HepG2 (cell line): Measurements from ENCODE around the gene EPN3. TPM values are rescaled to one million over a fixed set of nuclear protein-coding genes. Genes with fewer than 3 reads are reported as not detected.

Experiments
- ATAC-seq: fragments of 200-7000 bp; cut with Tn5 transposase; 3 replicates; pipeline ENCODE4 v1.9.1; 2020; ENCODE audit warnings: mild to moderate bottlenecking, moderate library complexity
- BruUV-seq: library from RNA; stranded (reverse); fragments of 400-500 nt; replicated peaks from 2 replicates; lab custom pipeline; 2021; lab: Mats Ljungman, UMichigan
- CTCF ChIA-PET: fragments of 300-600 bp; formaldehyde crosslinking; extraction: SDS; loops from one replicate; lab custom pipeline; 2021; ENCODE audit warnings: low total read pairs, inconsistent platforms, low intra/inter-chr PET ratio; lab: Yijun Ruan, JAX
- POLR2A ChIA-PET: fragments of 350-600 bp; sonication (Branson Sonifier 250); formaldehyde crosslinking; loops from one replicate; lab custom pipeline; 2020; ENCODE audit warnings: antibody characterized with exemption, inconsistent platforms; lab: Yijun Ruan, JAX
- DNase-seq: peaks from one replicate; pipeline ENCODE4 v3.0.0-alpha.2; 2015; ENCODE audit warnings: low spot score
- FAIRE-seq: peaks from 3 replicates; lab custom pipeline; 2011; peaks lifted over from hg19 to GRCh38; lab: Jason Lieb, UNC
- H2AFZ ChIP-seq: one replicate; pipeline ENCODE4 v1.6.1; 2011; ENCODE audit warnings: low read length, inconsistent platforms
- H3K27ac ChIP-seq: fragments of 300-600 bp; 3 replicates; pipeline ENCODE4 v1.8.0; 2011; ENCODE audit warnings: mixed run types, mild to moderate bottlenecking, mixed read lengths, low read length, inconsistent platforms; ENCODE audit not compliant: insufficient read depth; ENCODE audit errors: extremely low read length
- H3K27me3 ChIP-seq, 2 experiments: fragments of 200-600 bp in 1 of 2; 2 replicates in 1 of 2; 3 replicates in 1 of 2; pipeline versions ENCODE4 v1.6.0 to v1.8.0; 2011; ENCODE audit warnings: low read length in 2 of 2, mild to moderate bottlenecking in 2 of 2, moderate library complexity in 2 of 2, inconsistent platforms in 1 of 2; ENCODE audit not compliant: insufficient read depth in 2 of 2, control insufficient read depth in 1 of 2
- H3K36me3 ChIP-seq, 2 experiments: fragments of 200-600 bp in 1 of 2; replicated peaks in 1 of 2; 2 replicates in 1 of 2; 3 replicates in 1 of 2; pipeline versions ENCODE4 v1.5.1 to v1.8.0; 2011; ENCODE audit warnings: low read length in 2 of 2, inconsistent platforms in 1 of 2; ENCODE audit not compliant: insufficient read depth in 2 of 2, control insufficient read depth in 1 of 2
- H3K4me1 ChIP-seq: 2 replicates; pipeline ENCODE4 v1.5.1; 2012; ENCODE audit warnings: low read length, inconsistent platforms; ENCODE audit not compliant: insufficient read depth
- H3K4me2 ChIP-seq: 2 replicates; pipeline ENCODE4 v1.6.0; 2011; ENCODE audit warnings: low read depth, low read length, inconsistent platforms
- H3K4me3 ChIP-seq, 3 experiments: fragments of 200-600 bp in 1 of 3; sonication (generic), shearing (Covaris generic) in 1 of 3; replicated peaks in 1 of 3; 2 replicates each; pipeline ENCODE4 v1.5.1; 2011 to 2016; ENCODE audit warnings: low read length in 3 of 3, inconsistent platforms in 2 of 3, low read depth in 2 of 3, mild to moderate bottlenecking in 2 of 3, control low read depth in 1 of 3, mixed read lengths in 1 of 3; ENCODE audit not compliant: insufficient read depth in 1 of 3
- H3K79me2 ChIP-seq: one replicate; pipeline ENCODE4 v1.6.1; 2011; ENCODE audit warnings: low read length, inconsistent platforms; ENCODE audit not compliant: insufficient read depth
- H3K9ac ChIP-seq: 2 replicates; pipeline ENCODE4 v1.6.0; 2011; ENCODE audit warnings: mild to moderate bottlenecking, low read depth, low read length, inconsistent platforms; ENCODE audit not compliant: insufficient read depth
- H3K9me3 ChIP-seq: 2 replicates; pipeline ENCODE4 v1.5.1; 2012; ENCODE audit warnings: mild to moderate bottlenecking, low read length
- H4K20me1 ChIP-seq: 2 replicates; pipeline ENCODE4 v1.6.0; 2011; ENCODE audit warnings: inconsistent platforms, mild to moderate bottlenecking, low read length, moderate library complexity; ENCODE audit not compliant: insufficient read depth
- BATF2 ChIP-seq: sonication (generic); formaldehyde crosslinking; IDR thresholded peaks from 2 replicates; pipeline ENCODE4 v1.8.0; 2022; ENCODE audit warnings: mild to moderate bottlenecking, missing genetic modification reagents, moderate library complexity
- CREB1 ChIP-seq, 2 experiments: fragments of 450-650 bp in 1 of 2; IDR thresholded peaks; 2 replicates each; pipeline ENCODE4 v1.6.1; 2016 to 2017; ENCODE audit warnings: control low read depth in 1 of 2, mild to moderate bottlenecking in 1 of 2, missing compliant biosample characterization in 1 of 2, missing genetic modification characterization in 1 of 2
- ELK4 ChIP-seq: sonication (generic); formaldehyde crosslinking; IDR thresholded peaks from 2 replicates; pipeline ENCODE4 v1.9.0; 2021; ENCODE audit warnings: missing genetic modification reagents, borderline replicate concordance
- ETV6 ChIP-seq: sonication (generic); formaldehyde crosslinking; conservative IDR thresholded peaks from 2 replicates; pipeline ENCODE4 v1.4.0; 2020; ENCODE audit warnings: missing genetic modification reagents
- HINFP ChIP-seq: sonication (generic); formaldehyde crosslinking; IDR thresholded peaks from 2 replicates; pipeline ENCODE4 v1.4.0; 2020; ENCODE audit warnings: low read depth, mild to moderate bottlenecking, missing genetic modification reagents
- HOMEZ ChIP-seq: IDR thresholded peaks from 2 replicates; pipeline ENCODE4 v1.6.1; 2016; ENCODE audit warnings: low read depth
- KMT2B ChIP-seq: IDR thresholded peaks from 2 replicates; pipeline ENCODE4 v1.6.1; 2016; ENCODE audit warnings: missing genetic modification reagents, missing compliant biosample characterization
- NR2F6 ChIP-seq, 2 experiments: IDR thresholded peaks; 2 replicates each; pipeline ENCODE4 v1.6.1; 2016; ENCODE audit warnings: antibody characterized with exemption in 1 of 2, mild to moderate bottlenecking in 1 of 2
- PRPF4 ChIP-seq: fragments of 200-400 bp; formaldehyde crosslinking; IDR thresholded peaks from 2 replicates; pipeline ENCODE4 v1.6.1; 2016; ENCODE audit warnings: low read length, low read depth; ENCODE audit not compliant: poor library complexity, severe bottlenecking
- THAP8 ChIP-seq: sonication (generic); formaldehyde crosslinking; IDR thresholded peaks from 2 replicates; pipeline ENCODE4 v1.5.1; 2020; ENCODE audit warnings: missing genetic modification reagents, mild to moderate bottlenecking, borderline replicate concordance
- ZNF207 ChIP-seq: fragments of 450-650 bp; IDR thresholded peaks from 2 replicates; pipeline ENCODE4 v1.6.1; 2016; ENCODE audit warnings: antibody characterized with exemption, borderline replicate concordance
- ZNF354B ChIP-seq: sonication (generic); formaldehyde crosslinking; IDR thresholded peaks from 2 replicates; pipeline ENCODE4 v1.8.0; 2022; ENCODE audit warnings: mild to moderate bottlenecking, missing genetic modification reagents
- ZNF615 ChIP-seq: sonication (generic); formaldehyde crosslinking; IDR thresholded peaks from 2 replicates; pipeline ENCODE4 v1.5.0; 2020; ENCODE audit warnings: mild to moderate bottlenecking, missing genetic modification reagents, borderline replicate concordance
- ZNF691 ChIP-seq: sonication (generic); formaldehyde crosslinking; IDR thresholded peaks from 2 replicates; pipeline ENCODE4 v1.4.0; 2020; ENCODE audit warnings: missing genetic modification reagents, low read depth, mild to moderate bottlenecking, borderline replicate concordance
- WGBS: methylation state at CpG from one replicate; pipeline ENCODE4 v1.1.6; 2017; ENCODE audit warnings: low lambda C conversion rate; 5-methylcytosine and 5-hydroxymethylcytosine counted together
- in situ Hi-C: cut with HindIII; loops from 2 replicates; pipeline ENCODE4 v1.10.0; 2017; ENCODE audit warnings: low pct_unique_long_range_greater_than_20kb; ENCODE audit not compliant: extremely low pct_ligation_motif_present
- intact Hi-C: fragments of 100-400 bp; cut with micrococcal nuclease; formaldehyde crosslinking; loops from one replicate; pipeline ENCODE4 v1.10.0; 2022; ENCODE audit not compliant: unreplicated experiment
- polyA plus RNA-seq, 8 experiments: library from polyadenylated mRNA; depleted of rRNA in 3 of 8; stranded (reverse) in 7 of 8; unstranded in 1 of 8; fragments of >200 nt; fragmentation: Illumina TruSeq in 4 of 8; extraction: Trizol in 4 of 8; gene quantifications; 2 replicates each; pipeline versions ENCODE4 v1.2.1 to v1.2.3, GENCODE V29; 2011 to 2016; ENCODE audit warnings: low read depth in 4 of 8, missing spikeins in 1 of 8, mixed read lengths in 1 of 8; ENCODE audit not compliant: insufficient read depth in 1 of 8
- total RNA-seq, 5 experiments: library from RNA; depleted of rRNA; stranded (reverse); fragments of >200 nt; fragmentation: Illumina TruSeq; extraction: Trizol; gene quantifications; 2 replicates each; pipeline ENCODE4 v1.2.3, GENCODE V29; 2016; ENCODE audit warnings: low read depth in 1 of 5

Gene EPN3
- total and polyA plus RNA-seq, 2 of the 13 experiments (the other 11 are each of a cell fraction or from before 2014, with no cell fraction given): 0.11 to 0.95 TPM

GRCh38 chr17:50524838-50525237, 7.7 kb upstream of the EPN3 start:
- WGBS: 83% methylated on average over 16 of the region's 18 CpGs
- Histone ChIP-seq H3K27ac (no peak overlapping the region), H3K36me3 (no peaks in the 10 kb centered on the region), H3K79me2 (no peaks in the 10 kb centered on the region), H4K20me1 (no peaks in the 10 kb centered on the region), H3K27me3 (0 out of 5 replicates have a peak, but pooled peaks cover 0 to 14% of the 10 kb centered on the region in 2 experiments), H3K4me1 (peaks cover 21% of the 10 kb centered on the region), H3K9me3 (no peaks in the 10 kb centered on the region), H3K9ac (no peak overlapping the region), H3K4me2 (no peak overlapping the region), H3K4me3 (no peak overlapping the region), H2AFZ (no peak overlapping the region)
- intact Hi-C loops (no loop called here), in situ Hi-C loops (no loop called here)
- no TSS peak for BruUV-seq
- ChIA-PET POLR2A (no interaction called here), CTCF (no interaction called here)
- DNase-seq (no peak), ATAC-seq (no peak), FAIRE-seq (no peak)
- no peak for TF ChIP-seq THAP8 (CRISPR knock-in tag)
- no peak for TF ChIP-seq ZNF354B (CRISPR knock-in tag)
- no peak for TF ChIP-seq HOMEZ
- TF ChIP-seq ZNF207: no peak
- no peak for TF ChIP-seq ZNF615 (CRISPR knock-in tag)
- no peak for TF ChIP-seq PRPF4
- no peak for TF ChIP-seq BATF2 (CRISPR knock-in tag)
- no peak for TF ChIP-seq ELK4
- no peak for TF ChIP-seq NR2F6 (IDR thresholded peaks at IDR 0.05)
- no peak for TF ChIP-seq NR2F6 (CRISPR knock-in tag; IDR thresholded peaks at IDR 0.05)
- no peak for TF ChIP-seq HINFP
- no peak for TF ChIP-seq ETV6
- TF ChIP-seq ZNF691 (CRISPR knock-in tag): no peak
- no peak for TF ChIP-seq CREB1 (IDR thresholded peaks at IDR 0.05)
- TF ChIP-seq CREB1 (CRISPR knock-in tag; IDR thresholded peaks at IDR 0.05): no peak
- TF ChIP-seq KMT2B (CRISPR knock-in tag): no peak
